ENCODE measurements around the gene TMEM239.

GRCh38 chr20:2780948-2781347 lies 35.2 kb upstream of the TMEM239 start:
- TF ChIP-seq SP1 (IDR thresholded peaks at IDR 0.05) (no peak), SUZ12 (IDR thresholded peaks at IDR 0.05) (no peak), BHLHE40 (IDR thresholded peaks at IDR 0.05; ENCODE audit: borderline replicate concordance) (no peak), CTBP1 (IDR thresholded peaks at IDR 0.05; ENCODE audit: borderline replicate concordance) (no peak), PKNOX1 (IDR thresholded peaks at IDR 0.05) (no peak), FOXK2 (IDR thresholded peaks at IDR 0.05) (no peak), FOXA1 (IDR thresholded peaks at IDR 0.05) (no peak), ELF4 (IDR thresholded peaks at IDR 0.05) (no peak), ARNT (IDR thresholded peaks at IDR 0.05) (no peak), LEF1 (IDR thresholded peaks at IDR 0.05; ENCODE audit: borderline replicate concordance) (no peak), FOXM1 (IDR thresholded peaks at IDR 0.05; ENCODE audit: borderline replicate concordance) (no peak)

Measured in HEK293T (cell line).